Right atrium auricular region (tissue), 2 donors: ENCODE measurements around the gene DUSP2. TPM values are rescaled to one million over a fixed set of nuclear protein-coding genes. Genes with fewer than 3 reads are reported as not detected.

Source experiments
- DNase-seq: peaks from one replicate; pipeline ENCODE4 v3.0.0-alpha.2; 2019; ENCODE audit warnings: low spot score
- H3K27ac ChIP-seq, 2 donors: fragments of 200-600 bp; sonication (generic); 1 replicate in 1 of 2; 2 replicates in 1 of 2; pipeline ENCODE4 v1.5.1; 2016 to 2019
- H3K27me3 ChIP-seq, 2 donors: fragments of 200-600 bp; sonication (generic); one replicate each; pipeline versions ENCODE4 v1.5.1 to v1.6.0; 2017 to 2019
- H3K36me3 ChIP-seq: fragments of 200-600 bp; sonication (generic); one replicate; pipeline ENCODE4 v1.5.1; 2016
- H3K4me1 ChIP-seq, 2 donors: fragments of 200-600 bp; sonication (generic); one replicate each; pipeline versions ENCODE4 v1.5.1 to v1.6.0; 2017 to 2019
- H3K4me3 ChIP-seq, 2 donors: fragments of 200-600 bp; sonication (generic); 1 replicate in 1 of 2; 2 replicates in 1 of 2; pipeline ENCODE4 v1.5.1; 2017 to 2019; ENCODE audit warnings: mild to moderate bottlenecking in 1 of 2, moderate library complexity in 1 of 2
- H3K9me3 ChIP-seq, 2 donors: fragments of 200-600 bp; sonication (generic); one replicate each; pipeline ENCODE4 v1.5.1; 2019
- total RNA-seq, 2 donors: library from RNA; depleted of rRNA; stranded (reverse); fragments of >200 nt; gene quantifications; one replicate each; pipeline ENCODE4 v1.1.0, GENCODE V29; 2016
- TF ChIP-seq, protein P1 (sequence below), 2 donors: fragments of 200-600 bp; sonication (generic); IDR thresholded peaks; one replicate each; pipeline ENCODE4 v1.5.1; 2019; ENCODE audit warnings: antibody characterized with exemption in 2 of 2

Gene DUSP2
- total RNA-seq, 2 donors from 2014 or later, result 4.0 to 9.0 TPM

DNA sequence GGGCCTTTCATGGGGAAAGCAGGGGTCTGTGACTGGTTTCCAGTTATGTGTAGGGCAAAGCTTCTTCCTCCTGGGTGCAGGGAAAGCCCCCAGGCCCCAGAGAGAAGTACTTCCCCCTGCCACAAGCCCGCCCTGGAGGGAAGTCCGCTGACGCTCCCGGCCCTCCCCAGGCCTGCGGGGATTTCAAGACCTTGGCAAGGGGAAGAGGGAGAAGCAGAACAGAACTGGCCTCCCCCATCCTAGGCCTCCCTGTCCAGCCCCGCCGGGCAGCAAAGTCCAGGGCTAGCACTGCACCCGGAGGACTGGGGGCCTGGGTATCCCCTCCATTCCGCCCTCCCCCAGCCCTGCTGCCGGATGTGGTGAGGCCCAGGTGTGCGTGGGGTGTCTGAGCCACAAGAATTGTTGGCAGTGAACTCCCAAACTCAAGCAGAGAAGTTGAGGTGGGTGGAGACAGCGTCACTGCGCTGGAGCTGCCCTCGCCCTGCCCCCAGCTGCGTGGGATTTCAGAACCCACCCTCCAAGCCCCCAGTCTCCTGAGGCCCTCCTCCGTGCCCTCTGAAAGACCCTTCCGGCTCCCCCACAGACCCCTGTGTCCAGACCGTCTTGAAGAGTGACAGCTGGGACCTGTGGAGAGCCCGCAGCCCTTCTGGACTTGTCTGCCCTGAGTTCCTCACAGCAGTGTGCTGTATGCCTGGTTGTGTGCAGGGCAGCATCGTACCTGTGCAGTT, 1.1 kb upstream of the DUSP2 start:
- Histone ChIP-seq H3K27ac (peak overlapping the region; percentile 15 to 68), H3K27me3 (no peaks in the 10 kb centered on the region), H3K4me1 (peaks cover 0 to 47% of the 10 kb centered on the region in 2 donors), H3K4me3 (no peak overlapping the region), H3K36me3 (no peaks in the 10 kb centered on the region), H3K9me3 (no peaks in the 10 kb centered on the region)
- TF ChIP-seq, protein P1, sequence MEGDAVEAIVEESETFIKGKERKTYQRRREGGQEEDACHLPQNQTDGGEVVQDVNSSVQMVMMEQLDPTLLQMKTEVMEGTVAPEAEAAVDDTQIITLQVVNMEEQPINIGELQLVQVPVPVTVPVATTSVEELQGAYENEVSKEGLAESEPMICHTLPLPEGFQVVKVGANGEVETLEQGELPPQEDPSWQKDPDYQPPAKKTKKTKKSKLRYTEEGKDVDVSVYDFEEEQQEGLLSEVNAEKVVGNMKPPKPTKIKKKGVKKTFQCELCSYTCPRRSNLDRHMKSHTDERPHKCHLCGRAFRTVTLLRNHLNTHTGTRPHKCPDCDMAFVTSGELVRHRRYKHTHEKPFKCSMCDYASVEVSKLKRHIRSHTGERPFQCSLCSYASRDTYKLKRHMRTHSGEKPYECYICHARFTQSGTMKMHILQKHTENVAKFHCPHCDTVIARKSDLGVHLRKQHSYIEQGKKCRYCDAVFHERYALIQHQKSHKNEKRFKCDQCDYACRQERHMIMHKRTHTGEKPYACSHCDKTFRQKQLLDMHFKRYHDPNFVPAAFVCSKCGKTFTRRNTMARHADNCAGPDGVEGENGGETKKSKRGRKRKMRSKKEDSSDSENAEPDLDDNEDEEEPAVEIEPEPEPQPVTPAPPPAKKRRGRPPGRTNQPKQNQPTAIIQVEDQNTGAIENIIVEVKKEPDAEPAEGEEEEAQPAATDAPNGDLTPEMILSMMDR (IDR thresholded peaks at IDR 0.05), result no peak
- DNase-seq, result no peak

DNA sequence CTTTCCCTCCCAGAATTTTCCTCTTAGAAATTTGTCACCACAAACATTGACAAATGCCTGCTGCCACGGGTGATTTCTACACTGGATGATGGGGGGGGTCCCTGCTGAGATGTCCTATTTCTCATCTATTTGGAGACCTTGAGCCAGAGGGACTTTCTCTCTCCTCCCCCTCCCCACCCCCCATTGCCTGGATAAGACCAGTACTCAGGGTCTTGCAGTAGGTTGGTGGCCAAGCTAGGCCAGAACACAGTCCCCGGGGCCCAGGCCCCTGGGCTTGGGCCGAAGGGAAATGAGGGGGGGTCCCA, 560 bp upstream of the DUSP2 start:
- Histone ChIP-seq H3K9me3 (no peaks in the 10 kb centered on the region), H3K27ac (peak overlapping the region; percentile 15 to 68), H3K27me3 (no peaks in the 10 kb centered on the region), H3K36me3 (no peaks in the 10 kb centered on the region), H3K4me3 (peak overlapping the region in 1 of 2 donors; percentile 55), H3K4me1 (peaks cover 0 to 47% of the 10 kb centered on the region in 2 donors)
- TF ChIP-seq, protein P1 (IDR thresholded peaks at IDR 0.05), result no peak
- no peak for DNase-seq

DNA sequence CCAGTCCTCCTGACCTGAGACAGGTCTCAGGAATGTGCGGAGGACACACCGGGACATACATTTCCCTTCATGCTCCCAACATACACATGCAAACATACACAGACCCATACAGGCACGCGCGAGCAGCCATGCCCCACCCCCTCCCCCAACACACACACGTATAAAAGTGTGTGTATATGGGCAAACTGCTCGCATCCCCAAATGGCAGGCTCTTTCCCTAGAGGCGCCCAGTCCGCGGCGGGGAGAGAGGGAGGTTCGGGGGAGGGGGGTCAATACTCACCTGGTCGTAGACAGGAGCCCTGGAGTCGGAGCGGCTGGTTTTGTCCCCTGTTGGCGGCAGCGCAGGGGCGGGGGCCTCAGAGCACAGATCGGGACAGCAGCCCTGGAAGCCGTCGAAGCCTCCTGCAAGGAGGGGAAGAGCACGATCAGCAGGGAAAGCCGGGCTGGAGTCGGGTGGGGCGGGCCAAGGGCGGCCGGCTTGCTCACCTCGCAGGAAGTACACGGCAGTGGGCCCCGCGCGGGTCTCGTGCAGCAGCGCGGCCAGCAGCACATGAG, 682 bp downstream of the DUSP2 start:
- Histone ChIP-seq H3K36me3 (no peaks in the 10 kb centered on the region), H3K27ac (peak overlapping the region in 1 of 2 donors; percentile 68), H3K4me1 (peaks cover 0 to 47% of the 10 kb centered on the region in 2 donors), H3K4me3 (peak overlapping the region; percentile 40 to 55), H3K9me3 (no peaks in the 10 kb centered on the region), H3K27me3 (no peaks in the 10 kb centered on the region)
- TF ChIP-seq, protein P1 (IDR thresholded peaks at IDR 0.05), result no peak
- DNase-seq, result no peak

DNA sequence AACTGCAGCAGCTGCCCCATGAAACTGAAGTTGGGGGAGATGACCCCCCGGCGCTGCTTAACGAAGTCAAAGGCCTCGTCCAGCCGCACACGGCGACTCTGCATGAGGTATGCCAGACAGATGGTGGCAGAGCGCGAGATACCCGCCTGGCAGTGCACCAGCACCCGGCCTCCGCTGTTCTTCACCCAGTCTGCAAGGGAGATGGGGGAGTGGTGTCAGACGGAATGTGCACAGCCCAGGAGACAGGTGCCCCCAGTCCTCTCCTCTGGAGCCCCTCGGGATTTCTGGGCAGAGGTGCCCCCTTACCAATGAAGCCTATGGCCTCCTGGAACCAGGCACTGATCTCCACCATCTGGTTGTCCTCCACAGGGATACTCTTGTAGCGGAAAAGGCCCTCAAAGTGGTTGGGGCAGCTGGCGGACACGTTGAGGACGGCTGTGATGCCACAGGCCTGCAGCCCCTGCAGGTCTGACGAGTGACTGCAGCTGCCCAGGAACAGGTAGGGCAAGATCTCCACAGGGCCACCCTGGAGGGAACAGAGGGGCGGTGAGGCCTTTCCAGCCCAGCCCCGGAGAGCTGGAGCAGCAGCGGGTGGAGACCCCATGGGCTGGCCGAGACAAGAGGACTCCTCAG, 1.3 kb downstream of the DUSP2 start:
- DNase-seq, result no peak
- peak overlapping the region in 1 of 2 donors; percentile 55 for H3K4me3 ChIP-seq
- H3K4me1 ChIP-seq, result peaks cover 0 to 47% of the 10 kb centered on the region in 2 donors
- no peaks in the 10 kb centered on the region for H3K27me3 ChIP-seq
- no peaks in the 10 kb centered on the region for H3K9me3 ChIP-seq
- TF ChIP-seq, protein P1 (IDR thresholded peaks at IDR 0.05), result no peak
- H3K27ac ChIP-seq, result no peak overlapping the region
- H3K36me3 ChIP-seq, result no peaks in the 10 kb centered on the region

DNA sequence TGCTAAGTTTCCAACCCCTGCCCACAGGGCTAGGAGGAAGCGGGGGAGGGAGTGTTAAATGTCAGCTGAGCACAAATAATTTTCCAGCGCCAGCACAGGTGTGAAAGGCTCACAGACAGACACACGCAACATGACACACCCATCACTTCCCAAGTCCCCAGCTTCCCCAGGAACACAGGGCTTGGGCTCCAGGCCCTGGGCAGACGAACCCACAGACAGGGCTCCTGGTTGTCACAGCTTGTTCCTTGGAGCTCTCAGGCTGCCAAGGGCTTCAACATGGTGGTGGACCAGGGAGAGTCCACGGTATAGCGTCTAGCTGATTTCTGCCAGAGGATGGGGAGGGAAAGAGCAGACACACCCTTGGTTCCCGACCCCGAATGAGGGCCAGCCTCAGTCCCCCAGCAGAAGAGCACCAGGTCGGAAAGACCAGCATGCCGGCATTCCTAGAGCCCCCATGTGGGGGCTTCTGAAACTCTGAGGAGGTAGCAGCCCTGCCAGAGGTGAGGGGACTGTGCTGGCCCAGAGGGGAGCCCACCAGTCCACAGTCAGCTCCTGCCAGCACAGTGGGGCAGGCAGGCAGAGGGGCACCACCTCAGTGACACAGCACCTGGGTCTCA, 1.9 kb downstream of the DUSP2 start:
- DNase-seq, result no peak
- H3K4me3 ChIP-seq, result no peak overlapping the region
- peaks cover 0 to 46% of the 10 kb centered on the region in 2 donors for H3K4me1 ChIP-seq

More for the DNA sequence above, 1.9 kb downstream of the DUSP2 start:
- Histone ChIP-seq H3K9me3 (no peaks in the 10 kb centered on the region), H3K36me3 (no peaks in the 10 kb centered on the region), H3K27me3 (no peaks in the 10 kb centered on the region), H3K27ac (no peak overlapping the region)
- TF ChIP-seq, protein P1 (IDR thresholded peaks at IDR 0.05), result no peak
